Right ventricle myocardium superior (tissue), 1 donor: ENCODE results near the gene KIAA0232. TPM values are rescaled to one million over a fixed set of nuclear protein-coding genes. Genes with fewer than 3 reads are reported as not detected.
"Not testable (repeated sequence)": the region's sequence is repeated elsewhere in the genome, so short reads cannot be mapped to it uniquely, and the experiment has no call there.

Experiments used
- ATAC-seq: fragments of 200-7000 bp; cut with Tn5 transposase; one replicate; pipeline ENCODE4 v1.9.1; 2020; ENCODE audit warnings: mild to moderate bottlenecking; ENCODE audit not compliant: poor library complexity
- DNase-seq: peaks from one replicate; pipeline ENCODE4 v3.0.0-alpha.2; 2020
- intact Hi-C: fragments of 100-400 bp; cut with DNase I; formaldehyde crosslinking; loops from one replicate; pipeline ENCODE4 v1.11.2; 2022
- total RNA-seq: library from RNA; stranded (reverse); fragmentation: NEBNext Ultra II Directional; extraction: Animal tissue kit (Norgen Biotek cat#: 25700); gene quantifications from one replicate; pipeline ENCODE4 v1.2.1, GENCODE V29; 2021
- donor health status: DM: no; HTN: yes; CAD: no; lungs with severe emphysema.

KIAA0232 gene
- total RNA-seq, 1 donor from 2014 or later = 75.0 TPM

- DNase-seq (no peak), ATAC-seq (no peak)
- intact Hi-C loops = no loop called here
Observed at GRCh38 chr4:6752486-6752829, 30.1 kb upstream of the KIAA0232 start.

- intact Hi-C loops = no loop called here
- peak; percentile 60 for DNase-seq
- peak; percentile 51 for ATAC-seq
Observed at GRCh38 chr4:6753103-6753560, 29.4 kb upstream of the KIAA0232 start.

GRCh38 chr4:6753891-6754290 is 28.6 kb upstream of the KIAA0232 start:
- no peak for DNase-seq
- intact Hi-C loops = no loop called here
- ATAC-seq = no peak

GRCh38 chr4:6754481-6755087 is 27.9 kb upstream of the KIAA0232 start:
- ATAC-seq (no peak), DNase-seq (no peak)
- intact Hi-C loops = no loop called here

GRCh38 chr4:6755088-6755753 is 27.3 kb upstream of the KIAA0232 start:
- no peak for DNase-seq
- ATAC-seq = peak; percentile 14
- intact Hi-C loops = no loop called here

- ATAC-seq, DNase-seq, intact Hi-C loops: not testable (repeated sequence)
Observed at GRCh38 chr4:6756345-6756744, 26.2 kb upstream of the KIAA0232 start.

GRCh38 chr4:6758728-6759127 is 23.8 kb upstream of the KIAA0232 start:
- no peak for DNase-seq
- intact Hi-C loops = no loop called here

GRCh38 chr4:6760865-6761264 is 21.7 kb upstream of the KIAA0232 start:
- DNase-seq = no peak
- ATAC-seq = no peak
- intact Hi-C loops = no loop called here

More at GRCh38 chr4:6758728-6759127, 23.8 kb upstream of the KIAA0232 start:
- no peak for ATAC-seq

- ATAC-seq (no peak), DNase-seq (no peak)
- intact Hi-C loops = no loop called here
Observed at GRCh38 chr4:6761649-6762615, 20.6 kb upstream of the KIAA0232 start.

- DNase-seq = no peak
- intact Hi-C loops = no loop called here
- no peak for ATAC-seq
Observed at GRCh38 chr4:6763330-6763851, 19.1 kb upstream of the KIAA0232 start.

GRCh38 chr4:6764976-6765620 is 17.4 kb upstream of the KIAA0232 start:
- ATAC-seq (no peak), DNase-seq (no peak)
- intact Hi-C loops = no loop called here

GRCh38 chr4:6765703-6766102 is 16.8 kb upstream of the KIAA0232 start:
- DNase-seq (no peak), ATAC-seq (no peak)
- intact Hi-C loops = no loop called here

- ATAC-seq (no peak), DNase-seq (no peak)
- intact Hi-C loops = no loop called here
Observed at GRCh38 chr4:6767386-6767747, 15.2 kb upstream of the KIAA0232 start.

GRCh38 chr4:6767748-6768538 is 14.6 kb upstream of the KIAA0232 start:
- intact Hi-C loops = no loop called here
- DNase-seq = no peak
- no peak for ATAC-seq

- intact Hi-C loops = no loop called here
- no peak for ATAC-seq
Observed at GRCh38 chr4:6768539-6768905, 14.0 kb upstream of the KIAA0232 start.

GRCh38 chr4:6769233-6769988 is 13.1 kb upstream of the KIAA0232 start:
- no peak for DNase-seq
- intact Hi-C loops = no loop called here
- no peak for ATAC-seq

More at GRCh38 chr4:6768539-6768905, 14.0 kb upstream of the KIAA0232 start:
- no peak for DNase-seq

- intact Hi-C loops = no loop called here
- ATAC-seq = no peak
- no peak for DNase-seq
Observed at GRCh38 chr4:6769989-6770420, 12.5 kb upstream of the KIAA0232 start.
